ENCODE measurements around the gene PRPH.

The PRPH gene

GRCh38 chr12:49346659-49347310 lies 51.8 kb downstream of the PRPH start, which contains the start of gene DNAJC22:
Gene DNAJC22 (plus strand): TSS chr12:49346888. CDS start chr12:49348873, 1,985 bp downstream.
- peak; percentile 64 for DNase-seq (ENCODE audit: low spot score)

- peak; percentile 98 for DNase-seq (ENCODE audit: low spot score)
Observed at GRCh38 chr12:49347311-49348193, 52.6 kb downstream of the PRPH start.
